Neuronal stem cell (in vitro differentiated cells): Measurements from ENCODE around the gene TMC1.
"Not testable (repeated sequence)": the region's sequence is repeated elsewhere in the genome, so short reads cannot be mapped to it uniquely, and the experiment has no call there.

Source experiments
- DNase-seq: peaks from one replicate; pipeline ENCODE4 v3.0.0-alpha.2; 2013; ENCODE audit warnings: low spot score
- H2AFZ ChIP-seq: one replicate; pipeline ENCODE4 v1.6.1; 2013; ENCODE audit warnings: mild to moderate bottlenecking, low read length, inconsistent platforms
- H2AK5ac ChIP-seq: 2 replicates; pipeline ENCODE4 v1.6.1; 2013; ENCODE audit warnings: low read depth, mild to moderate bottlenecking, inconsistent platforms, low read length, moderate library complexity, mixed read lengths
- H2BK120ac ChIP-seq: 2 replicates; pipeline ENCODE4 v1.6.1; 2013; ENCODE audit warnings: low read depth, mild to moderate bottlenecking, inconsistent platforms, low read length, moderate library complexity, mixed read lengths
- H2BK12ac ChIP-seq: one replicate; pipeline ENCODE4 v1.6.1; 2013; ENCODE audit warnings: low read length, inconsistent platforms
- H2BK15ac ChIP-seq: 2 replicates; pipeline ENCODE4 v1.6.1; 2013; ENCODE audit warnings: mild to moderate bottlenecking, low read length, inconsistent platforms, mixed read lengths
- H2BK5ac ChIP-seq: one replicate; pipeline ENCODE4 v1.6.1; 2013; ENCODE audit warnings: inconsistent platforms, mild to moderate bottlenecking, low read length, moderate library complexity
- H3K14ac ChIP-seq: one replicate; pipeline ENCODE4 v1.6.1; 2013; ENCODE audit warnings: low read length, inconsistent platforms
- H3K18ac ChIP-seq: 2 replicates; pipeline ENCODE4 v1.6.1; 2013; ENCODE audit warnings: low read length, inconsistent platforms
- H3K23ac ChIP-seq: 2 replicates; pipeline ENCODE4 v1.6.1; 2013; ENCODE audit warnings: low read depth, mild to moderate bottlenecking, mixed read lengths, low read length, inconsistent platforms; ENCODE audit not compliant: poor library complexity
- H3K27ac ChIP-seq: replicated peaks from 3 replicates; pipeline ENCODE4 v1.5.1; 2013; ENCODE audit warnings: low read length, inconsistent platforms
- H3K27me3 ChIP-seq, 3 experiments: 2 replicates each; pipeline ENCODE4 v1.6.1; 2013; ENCODE audit warnings: low read length in 3 of 3, mild to moderate bottlenecking in 2 of 3, inconsistent platforms in 1 of 3, low read depth in 1 of 3, mixed read lengths in 1 of 3, moderate library complexity in 1 of 3; ENCODE audit not compliant: control insufficient read depth in 3 of 3, insufficient read depth in 3 of 3
- H3K36me3 ChIP-seq, 2 donors: replicated peaks in 1 of 2; 2 replicates each; pipeline ENCODE4 v1.6.1; 2013; ENCODE audit warnings: low read length in 2 of 2; ENCODE audit not compliant: control insufficient read depth in 2 of 2, insufficient read depth in 2 of 2
- H3K4ac ChIP-seq: 2 replicates; pipeline ENCODE4 v1.6.1; 2013; ENCODE audit warnings: inconsistent platforms, mild to moderate bottlenecking, low read length, moderate library complexity
- H3K4me1 ChIP-seq, 2 donors: 1 replicate in 1 of 2; 2 replicates in 1 of 2; pipeline ENCODE4 v1.6.1; 2013; ENCODE audit warnings: low read length in 2 of 2, low read depth in 1 of 2; ENCODE audit not compliant: control insufficient read depth in 2 of 2, insufficient read depth in 1 of 2
- H3K4me2 ChIP-seq: one replicate; pipeline ENCODE4 v1.6.1; 2013; ENCODE audit warnings: mild to moderate bottlenecking, low read length, inconsistent platforms; ENCODE audit not compliant: insufficient read depth, poor library complexity, severe bottlenecking
- H3K4me3 ChIP-seq, 2 donors: 2 replicates each; pipeline ENCODE4 v1.5.1; 2013; ENCODE audit warnings: low read length in 2 of 2, mild to moderate bottlenecking in 2 of 2, inconsistent platforms in 1 of 2, moderate library complexity in 1 of 2
- H3K79me1 ChIP-seq: one replicate; pipeline ENCODE4 v1.6.1; 2013; ENCODE audit warnings: low read depth, mild to moderate bottlenecking, inconsistent platforms, low read length, moderate library complexity
- H3K9ac ChIP-seq: one replicate; pipeline ENCODE4 v1.6.1; 2013; ENCODE audit warnings: mild to moderate bottlenecking, low read depth, low read length, inconsistent platforms; ENCODE audit not compliant: poor library complexity
- H3K9me3 ChIP-seq, 2 donors: replicated peaks in 1 of 2; 2 replicates each; pipeline versions ENCODE3 to v1.6.1; 2013; ENCODE audit warnings: low read length in 2 of 2, mild to moderate bottlenecking in 2 of 2, inconsistent platforms in 1 of 2, low read depth in 1 of 2, mixed read lengths in 1 of 2, moderate library complexity in 1 of 2; ENCODE audit not compliant: control insufficient read depth in 2 of 2, insufficient read depth in 1 of 2
- H4K8ac ChIP-seq: one replicate; pipeline ENCODE4 v1.6.1; 2013; ENCODE audit warnings: low read depth, mild to moderate bottlenecking, inconsistent platforms, low read length, moderate library complexity
- H4K91ac ChIP-seq: one replicate; pipeline ENCODE4 v1.6.1; 2013; ENCODE audit warnings: low read length, low read depth, mild to moderate bottlenecking, inconsistent platforms; ENCODE audit not compliant: poor library complexity
- WGBS, 2 donors: extraction: QIAGEN DNeasy Blood & Tissue Kit; methylation state at CpG; one replicate each; pipeline ENCODE4 v1.1.7; 2013; ENCODE audit warnings: missing lambda C conversion rate in 2 of 2, mixed read lengths in 1 of 2; ENCODE audit not compliant: insufficient read length in 2 of 2, insufficient replicate concordance in 1 of 2; ENCODE audit errors: extremely low coverage in 2 of 2; 5-methylcytosine and 5-hydroxymethylcytosine counted together

Gene TMC1

GRCh38 chr9:72506615-72507014 is 14.8 kb upstream of the TMC1 start:
- Histone ChIP-seq H4K91ac (no peak overlapping the region), H3K4me1 (no peaks in the 10 kb centered on the region), H3K4me2 (no peak overlapping the region), H2AFZ (no peak overlapping the region), H2BK120ac (no peak overlapping the region), H3K4ac (no peak overlapping the region), H2BK5ac (no peak overlapping the region), H3K18ac (no peak overlapping the region), H2AK5ac (no peak overlapping the region), H2BK15ac (no peak overlapping the region), H3K14ac (no peak overlapping the region), H4K8ac (no peak overlapping the region), H3K9ac (no peak overlapping the region), H3K79me1 (no peaks in the 10 kb centered on the region), H3K9me3 (no peaks in the 10 kb centered on the region), H3K4me3 (peak overlapping the region in 1 of 2 donors; percentile 3), H3K23ac (no peak overlapping the region), H3K27ac (no peak overlapping the region), H3K27me3 (no peaks in the 10 kb centered on the region), H3K36me3 (no peaks in the 10 kb centered on the region), H2BK12ac (no peak overlapping the region)
- no CpG with 5 or more reads among the region's 3 CpGs for WGBS, 2 donors
- no peak for DNase-seq

- WGBS, 2 donors: no CpG with 5 or more reads among the region's 1 CpG
Observed at GRCh38 chr9:72509053-72509452, 12.4 kb upstream of the TMC1 start.

GRCh38 chr9:72509635-72510034 is 11.8 kb upstream of the TMC1 start:
- Histone ChIP-seq H2BK5ac (no peak overlapping the region), H3K27me3 (no peaks in the 10 kb centered on the region), H3K36me3 (no peaks in the 10 kb centered on the region), H3K27ac (no peak overlapping the region), H4K91ac (no peak overlapping the region), H4K8ac (no peak overlapping the region), H3K18ac (no peak overlapping the region), H2BK12ac (no peak overlapping the region), H3K4ac (no peak overlapping the region), H3K23ac (no peak overlapping the region), H3K79me1 (no peaks in the 10 kb centered on the region), H3K14ac (no peak overlapping the region), H3K4me2 (no peak overlapping the region), H2BK120ac (no peak overlapping the region), H3K4me3 (no peak overlapping the region), H3K9ac (no peak overlapping the region), H3K4me1 (no peaks in the 10 kb centered on the region), H2AK5ac (no peak overlapping the region), H3K9me3 (no peaks in the 10 kb centered on the region), H2AFZ (no peak overlapping the region), H2BK15ac (no peak overlapping the region)
- WGBS, 2 donors: no CpG with 5 or more reads among the region's 1 CpG
- DNase-seq: no peak

More at GRCh38 chr9:72509053-72509452, 12.4 kb upstream of the TMC1 start:
- Histone ChIP-seq H3K18ac (no peak overlapping the region), H3K27ac (no peak overlapping the region), H2AK5ac (no peak overlapping the region), H3K4me1 (no peaks in the 10 kb centered on the region), H3K4ac (no peak overlapping the region), H3K9ac (no peak overlapping the region), H3K27me3 (no peaks in the 10 kb centered on the region), H2BK5ac (no peak overlapping the region), H2AFZ (peak overlapping the region; percentile 29), H2BK120ac (no peak overlapping the region), H3K4me2 (no peak overlapping the region), H3K23ac (no peak overlapping the region), H3K14ac (no peak overlapping the region), H2BK15ac (no peak overlapping the region), H3K36me3 (no peaks in the 10 kb centered on the region), H4K91ac (no peak overlapping the region), H3K9me3 (no peaks in the 10 kb centered on the region), H2BK12ac (no peak overlapping the region), H4K8ac (no peak overlapping the region), H3K4me3 (no peak overlapping the region), H3K79me1 (no peaks in the 10 kb centered on the region)
- no peak for DNase-seq

- H3K27me3 ChIP-seq, H3K18ac ChIP-seq, H2BK15ac ChIP-seq, H3K9me3 ChIP-seq, H2AFZ ChIP-seq, H3K4me3 ChIP-seq, H3K4me2 ChIP-seq, H3K9ac ChIP-seq, H3K14ac ChIP-seq, H2BK5ac ChIP-seq, H2BK120ac ChIP-seq, DNase-seq, H3K23ac ChIP-seq, H4K91ac ChIP-seq, H3K27ac ChIP-seq, H3K4me1 ChIP-seq, H3K36me3 ChIP-seq, H2AK5ac ChIP-seq, H3K4ac ChIP-seq, H3K79me1 ChIP-seq, H2BK12ac ChIP-seq, H4K8ac ChIP-seq: not testable (repeated sequence)
- WGBS, 2 donors: no CpG with 5 or more reads among the region's 9 CpGs
Observed at GRCh38 chr9:72521011-72521410, 397 bp upstream of the TMC1 start.
